GM19455 (cell line): ENCODE data around the gene RPH3AL.
"Not testable (repeated sequence)": the region's sequence is repeated elsewhere in the genome, so short reads cannot be mapped to it uniquely, and the experiment has no call there.

Experiments used
- ATAC-seq: cut with Tn5 transposase; IDR thresholded peaks from one replicate; pipeline ENCODE4 v1.9.1; 2021; ENCODE audit not compliant: unreplicated experiment

The RPH3AL gene

DNA sequence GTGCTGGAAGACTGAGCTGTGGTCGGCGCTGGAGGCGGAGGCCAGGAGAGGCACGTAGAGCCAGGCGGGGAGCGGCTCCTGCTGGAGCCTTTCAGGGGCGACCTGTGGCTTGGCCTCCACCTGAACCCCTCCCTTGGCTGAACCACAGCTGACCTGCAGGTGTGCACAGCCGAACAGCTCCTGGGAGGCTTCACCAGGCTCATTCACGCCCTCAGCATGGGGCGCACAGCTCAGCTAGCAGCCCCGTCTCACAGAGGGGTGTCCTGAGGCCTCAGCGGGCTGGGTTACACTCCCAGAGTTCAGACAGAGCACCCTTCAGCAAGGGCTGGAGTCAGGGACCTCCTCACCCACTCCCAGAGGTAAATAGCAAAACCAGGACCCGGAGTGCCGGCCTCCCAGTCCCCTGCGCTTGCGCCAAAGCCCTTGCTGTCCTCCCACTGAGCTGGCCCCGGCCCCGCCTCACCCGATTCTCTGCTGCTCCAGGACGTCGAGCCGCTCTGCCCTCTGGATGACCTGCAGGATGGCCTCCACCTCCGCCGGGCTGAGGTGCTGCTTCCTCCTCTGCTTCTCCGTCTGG lies 31.7 kb downstream of the RPH3AL start:
- ATAC-seq = no peak

DNA sequence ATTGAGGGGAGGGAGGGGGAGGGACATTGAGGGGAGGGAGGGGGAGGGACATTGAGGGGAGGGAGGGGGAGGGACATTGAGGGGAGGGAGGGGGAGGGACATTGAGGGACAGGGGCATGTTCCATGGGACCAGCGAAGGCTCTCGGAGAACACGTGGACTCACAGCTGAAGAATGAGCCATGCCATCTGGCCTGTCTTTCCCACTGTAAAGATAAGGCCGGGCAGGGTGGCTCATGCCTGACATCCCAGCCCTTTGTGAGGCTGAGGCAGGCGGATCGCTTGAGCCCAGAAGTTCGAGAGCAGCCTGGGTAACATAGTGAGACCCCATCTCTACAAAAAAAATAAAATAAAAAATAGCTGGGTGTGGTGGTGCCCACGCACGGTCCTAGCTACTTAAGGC lies 32.5 kb downstream of the RPH3AL start:
- ATAC-seq = no peak

DNA sequence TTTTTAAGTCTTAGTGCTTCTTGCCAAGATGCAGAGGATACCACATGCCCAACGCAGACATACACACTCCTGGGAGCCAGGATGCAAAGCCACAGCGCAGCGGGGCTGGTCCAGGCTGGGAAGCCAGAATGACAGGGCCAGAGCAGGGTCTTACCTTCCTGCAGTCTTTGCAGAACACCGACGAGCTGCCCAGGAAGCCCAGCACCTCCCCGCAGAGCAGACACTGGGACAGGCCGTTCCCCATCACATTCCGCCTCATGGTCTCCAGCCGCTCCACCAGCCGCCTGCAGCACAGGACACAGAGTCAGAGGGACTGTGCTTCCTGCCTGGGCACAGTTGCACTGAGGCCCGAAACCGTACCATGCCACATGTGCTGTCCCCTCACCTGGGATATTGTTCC lies 33.3 kb downstream of the RPH3AL start:
- ATAC-seq = no peak

- not testable (repeated sequence) for ATAC-seq
These were observed 35.5 kb downstream of the RPH3AL start for GRCh38 chr17:317070-317469.

GRCh38 chr17:315399-315798 lies 37.2 kb downstream of the RPH3AL start:
- ATAC-seq = not testable (repeated sequence)

- ATAC-seq = not testable (repeated sequence)
These were observed 38.0 kb downstream of the RPH3AL start for GRCh38 chr17:314614-314944.

DNA sequence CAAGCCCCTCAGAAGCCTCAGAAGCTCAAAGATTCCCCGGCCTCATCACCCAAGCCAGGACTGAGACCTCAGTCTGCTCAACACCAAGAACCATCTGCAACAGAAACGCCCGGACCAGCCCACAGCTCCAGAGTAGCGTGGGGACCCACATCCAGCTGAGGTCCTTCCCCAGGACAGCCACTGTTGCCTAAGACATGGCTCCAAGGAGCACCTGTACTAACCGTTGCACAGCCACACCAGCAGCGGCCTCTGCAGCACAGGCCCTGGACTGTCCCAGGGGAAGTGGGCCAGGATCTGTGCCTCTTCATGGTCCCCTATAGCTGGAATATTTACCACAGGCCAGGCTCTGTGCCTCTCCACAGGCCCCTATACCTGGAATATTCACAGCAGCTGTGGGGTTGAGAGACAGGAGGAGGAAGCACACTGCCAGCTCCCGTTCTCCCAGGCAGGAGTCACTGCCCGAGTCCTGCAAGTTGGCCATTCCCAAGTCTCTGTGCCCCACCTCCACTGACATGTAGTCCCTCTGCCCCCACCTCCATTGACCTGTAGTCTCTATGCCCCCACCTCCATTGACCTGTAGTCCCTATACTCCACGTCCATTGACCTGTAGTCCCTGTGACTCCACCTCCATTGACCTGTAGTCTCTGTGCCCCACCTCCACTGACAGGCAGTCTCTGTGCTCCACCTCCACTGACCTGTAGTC lies 38.5 kb downstream of the RPH3AL start:
- no peak for ATAC-seq

DNA sequence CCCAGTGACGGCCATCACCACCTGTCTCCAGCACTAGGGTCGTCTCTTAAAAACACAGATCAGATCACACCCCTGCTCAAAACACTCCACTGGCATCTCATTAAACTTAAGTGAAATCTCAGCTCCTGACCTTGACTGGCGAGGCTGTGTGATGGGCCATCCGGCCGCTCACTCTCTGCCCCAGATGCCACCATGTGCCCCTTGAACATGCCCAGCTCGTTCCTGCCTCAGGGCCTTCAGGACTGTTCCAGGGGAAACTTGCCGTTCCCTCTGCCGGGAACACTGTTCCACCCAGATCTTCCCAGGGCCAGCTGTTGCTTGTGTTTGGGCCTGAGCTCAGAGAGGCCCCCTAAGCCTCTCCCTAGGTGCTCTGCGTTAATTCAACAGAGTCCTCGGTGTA lies 39.4 kb downstream of the RPH3AL start:
- no peak for ATAC-seq

DNA sequence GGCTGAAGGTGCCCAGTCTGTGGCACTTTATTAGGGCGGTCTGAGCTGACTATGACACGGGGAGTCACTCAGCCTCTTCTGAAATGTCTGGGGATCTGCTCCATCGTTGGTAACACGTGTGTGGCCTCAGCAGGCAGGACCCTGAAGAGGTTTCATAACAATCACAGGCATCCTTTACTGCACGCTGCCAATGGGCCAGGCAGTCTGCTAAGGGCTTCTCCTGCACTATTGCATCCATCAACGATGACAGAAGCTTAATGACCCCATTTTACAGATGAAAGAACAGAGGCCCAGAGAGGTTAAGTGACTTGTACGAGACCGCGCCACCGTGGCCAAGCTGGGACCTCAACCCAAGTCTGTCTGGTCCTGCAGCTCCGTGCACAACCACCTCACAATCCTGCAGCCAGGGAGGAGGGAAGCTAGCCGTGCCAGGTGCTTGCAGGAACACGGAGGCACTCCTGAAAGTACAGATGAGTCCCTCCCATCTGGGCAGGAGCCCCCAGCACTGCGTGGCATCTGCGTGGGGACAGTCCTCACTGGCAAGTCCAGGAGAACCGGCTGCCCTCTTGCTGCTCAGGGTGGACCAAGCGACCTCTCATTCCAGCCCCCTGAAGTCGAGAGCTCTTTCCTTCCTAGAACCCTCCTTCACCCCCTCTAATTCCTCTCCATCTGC lies 40.0 kb downstream of the RPH3AL start:
- no peak for ATAC-seq

DNA sequence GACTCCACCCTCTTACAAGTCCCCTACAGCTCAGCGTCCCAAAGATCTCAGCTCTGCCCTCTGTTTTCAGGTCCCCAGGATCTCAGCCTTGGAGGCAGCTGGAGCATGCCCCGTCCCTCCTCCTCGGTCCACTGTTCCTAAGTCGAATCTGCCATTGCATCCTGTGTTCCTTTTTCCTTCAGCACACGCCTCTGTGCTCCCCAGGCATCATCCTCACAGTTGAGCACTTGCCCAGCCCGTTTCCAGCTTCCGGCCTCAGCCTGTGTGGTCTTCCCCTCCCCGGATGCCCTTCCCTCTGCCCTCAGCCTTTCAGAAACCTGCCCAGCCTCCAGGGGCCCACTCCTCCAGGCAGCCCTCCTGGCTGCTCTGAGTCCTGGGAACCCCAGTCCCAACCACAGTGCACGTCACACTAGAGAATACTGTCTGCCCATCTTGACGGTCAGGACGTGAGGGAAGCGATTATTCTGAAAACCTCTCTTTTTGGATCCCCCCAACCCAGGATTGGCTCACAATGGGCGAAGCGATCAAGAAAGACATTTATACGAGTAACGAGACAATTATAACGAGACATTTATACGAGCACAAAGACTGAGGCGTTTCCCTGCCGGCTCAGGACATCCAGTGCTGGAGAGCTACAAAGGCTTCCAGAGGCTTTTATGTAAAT lies 41.4 kb downstream of the RPH3AL start:
- ATAC-seq = no peak

GRCh38 chr17:310111-311010 lies 42.2 kb downstream of the RPH3AL start:
- no peak for ATAC-seq

DNA sequence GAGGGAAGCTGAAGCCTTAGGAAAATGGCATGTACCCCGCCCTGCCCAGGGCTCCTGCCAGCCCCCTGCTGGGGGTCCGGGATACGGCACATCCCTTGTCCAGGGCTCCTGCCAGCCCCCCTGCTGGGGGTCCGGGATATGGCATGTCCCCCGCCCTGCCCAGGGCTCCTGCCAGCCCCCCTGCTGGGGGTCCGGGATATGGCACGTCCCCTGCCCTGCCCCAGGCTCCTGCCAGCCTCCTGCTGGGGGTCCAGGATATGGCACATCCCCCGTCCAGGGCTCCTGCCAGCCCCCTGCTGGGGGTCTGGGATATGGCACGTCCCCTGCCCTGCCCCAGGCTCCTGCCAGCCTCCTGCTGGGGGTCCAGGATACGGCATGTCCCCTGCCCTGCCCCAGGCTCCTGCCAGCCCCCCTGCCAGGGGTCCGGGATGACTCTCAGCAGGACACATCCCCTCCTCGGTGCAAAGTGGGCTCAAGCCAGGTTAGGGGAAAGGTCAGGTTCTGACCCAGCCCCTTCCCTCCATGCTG lies 43.2 kb downstream of the RPH3AL start:
- no peak for ATAC-seq

DNA sequence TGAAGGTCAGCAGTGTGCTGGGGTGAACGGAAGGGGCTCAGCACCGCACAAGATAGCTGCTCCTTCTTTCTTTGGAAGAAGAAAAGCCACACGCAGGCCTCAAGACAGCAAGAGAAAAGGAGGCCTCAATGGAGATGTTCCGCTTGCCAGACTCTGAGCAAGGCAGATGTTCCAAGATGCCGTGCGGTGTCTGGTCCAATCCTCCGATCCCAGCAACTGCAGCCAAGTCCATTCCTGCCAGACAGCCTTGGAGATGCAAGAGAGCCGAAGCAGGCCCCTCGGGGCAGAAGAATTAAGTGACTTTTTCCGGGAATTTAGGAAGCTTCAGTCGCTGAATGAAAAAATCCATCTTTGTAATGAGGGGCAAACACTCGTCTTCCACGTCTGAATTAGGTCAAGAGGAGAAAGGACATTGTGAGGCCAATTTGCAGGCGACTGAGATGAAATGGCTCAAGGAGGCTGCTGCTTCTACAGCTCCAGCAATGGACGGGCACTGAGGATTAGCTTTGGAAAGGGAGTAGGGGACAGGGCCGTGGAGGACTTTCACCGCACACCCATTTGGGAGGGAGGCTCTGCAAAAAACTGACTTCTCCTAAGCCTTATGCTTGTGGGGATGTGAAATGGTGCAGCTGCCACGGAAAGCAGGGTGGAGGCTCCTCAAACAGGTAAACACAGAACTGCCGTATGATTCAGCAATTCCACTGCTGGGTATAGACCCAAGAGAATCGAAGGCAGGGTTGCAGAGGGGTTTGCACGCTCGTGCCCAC lies 44.7 kb downstream of the RPH3AL start:
- ATAC-seq = no peak

GRCh38 chr17:307295-307691 lies 45.3 kb downstream of the RPH3AL start:
- ATAC-seq = no peak

DNA sequence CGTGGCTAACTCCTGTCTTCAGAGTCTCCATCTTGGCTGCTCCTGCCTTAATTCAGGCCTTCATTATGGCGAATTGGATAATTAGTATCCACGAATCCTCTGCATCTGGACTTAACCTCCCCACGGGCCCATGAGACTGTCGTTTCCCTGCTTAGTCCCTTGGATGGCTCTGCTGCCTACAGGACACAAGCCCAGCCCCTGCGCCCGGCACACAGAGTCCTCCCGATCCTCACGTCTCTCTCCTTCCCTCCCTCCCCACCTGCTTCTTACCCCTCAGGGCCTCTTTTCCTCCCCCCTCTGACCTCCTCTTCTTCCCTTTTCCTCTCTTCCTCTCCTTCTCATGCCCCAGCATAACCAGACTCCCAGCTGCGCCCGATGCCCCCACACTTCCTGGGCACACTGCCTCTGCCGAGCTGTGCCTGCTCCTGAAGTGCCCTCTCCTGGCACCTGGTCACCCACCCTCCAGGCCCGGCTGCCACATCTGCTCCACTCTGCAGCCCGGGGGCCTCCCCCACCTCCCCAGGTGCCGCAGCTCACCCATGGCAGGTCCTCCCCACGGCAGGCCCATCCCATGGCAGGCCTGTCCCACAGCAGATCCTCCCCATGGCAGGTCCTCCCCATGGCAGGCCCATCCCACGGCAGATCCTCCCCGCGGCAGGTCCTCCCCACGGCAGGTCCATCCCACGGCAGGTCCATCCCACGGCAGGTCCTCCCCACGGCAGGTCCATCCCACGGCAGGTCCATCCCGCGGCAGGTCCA lies 45.9 kb downstream of the RPH3AL start:
- ATAC-seq = no peak

DNA sequence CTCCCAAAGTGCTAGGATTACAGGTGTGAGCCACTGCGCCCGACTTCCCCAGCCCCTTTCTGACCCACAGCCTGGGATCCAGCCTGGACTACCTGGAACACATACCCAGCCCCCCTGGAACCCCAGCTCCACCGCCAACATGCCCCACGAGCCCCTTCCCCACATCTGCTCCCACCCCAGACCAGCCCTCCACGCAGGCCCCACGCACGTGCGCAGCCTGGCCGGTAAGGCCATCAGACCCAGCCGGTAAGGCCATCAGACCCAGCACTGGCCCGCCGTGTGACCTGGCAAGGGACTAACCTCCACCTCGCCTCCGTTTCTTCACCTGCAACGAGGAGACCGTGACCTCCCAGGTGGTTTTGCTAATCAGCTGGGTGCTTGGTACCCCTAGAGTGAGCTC lies 46.5 kb downstream of the RPH3AL start:
- ATAC-seq = no peak

DNA sequence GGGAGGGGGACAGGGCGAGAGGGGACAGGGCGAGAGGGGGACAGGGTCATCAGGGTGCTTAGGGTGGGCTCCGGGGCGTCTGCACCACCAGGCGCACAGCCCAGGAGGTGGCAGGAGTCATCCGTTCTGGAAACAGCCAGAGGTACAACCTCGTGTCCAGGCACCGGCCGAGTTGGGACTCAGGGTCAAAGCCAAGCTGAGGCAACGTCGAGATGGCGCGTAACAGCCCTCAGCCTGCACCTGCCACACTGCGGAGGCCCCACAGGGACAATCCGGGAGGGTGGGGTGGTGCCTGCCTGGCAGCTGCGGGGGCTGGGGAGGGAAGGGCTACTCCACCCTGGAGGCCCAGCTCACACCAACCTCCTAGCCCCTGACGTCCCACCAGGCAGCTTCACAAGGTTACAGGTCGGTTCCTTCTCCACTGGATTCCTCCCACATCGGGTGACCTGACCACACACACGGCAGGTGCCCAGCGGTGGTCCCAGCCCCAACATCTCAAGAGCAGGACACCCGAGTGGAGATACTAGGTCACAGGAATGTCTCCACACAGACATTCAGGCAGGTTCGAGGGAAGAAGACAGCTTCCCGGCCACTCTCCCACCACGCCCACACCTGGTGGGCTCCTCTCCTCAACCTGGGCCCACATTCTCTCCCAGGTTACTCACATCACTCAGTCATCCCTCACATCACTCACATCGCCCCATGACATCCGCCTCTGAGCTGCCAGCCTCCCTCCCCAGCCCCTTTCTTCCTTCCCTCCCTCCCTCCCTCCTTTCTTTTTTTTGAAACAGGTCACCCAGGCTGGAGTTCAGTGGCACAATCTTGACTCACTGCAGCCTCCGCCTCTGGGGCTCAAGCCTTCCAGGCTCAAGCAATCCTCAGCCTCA lies 47.3 kb downstream of the RPH3AL start:
- no peak for ATAC-seq

- ATAC-seq = no peak
These were observed 48.1 kb downstream of the RPH3AL start for GRCh38 chr17:304461-304860.
